GM21447 (cell line): Measurements from ENCODE around the gene MCF2L.

Experiments used
- ATAC-seq: cut with Tn5 transposase; IDR thresholded peaks from one replicate; pipeline ENCODE4 v1.9.1; 2021; ENCODE audit not compliant: unreplicated experiment

MCF2L gene

DNA sequence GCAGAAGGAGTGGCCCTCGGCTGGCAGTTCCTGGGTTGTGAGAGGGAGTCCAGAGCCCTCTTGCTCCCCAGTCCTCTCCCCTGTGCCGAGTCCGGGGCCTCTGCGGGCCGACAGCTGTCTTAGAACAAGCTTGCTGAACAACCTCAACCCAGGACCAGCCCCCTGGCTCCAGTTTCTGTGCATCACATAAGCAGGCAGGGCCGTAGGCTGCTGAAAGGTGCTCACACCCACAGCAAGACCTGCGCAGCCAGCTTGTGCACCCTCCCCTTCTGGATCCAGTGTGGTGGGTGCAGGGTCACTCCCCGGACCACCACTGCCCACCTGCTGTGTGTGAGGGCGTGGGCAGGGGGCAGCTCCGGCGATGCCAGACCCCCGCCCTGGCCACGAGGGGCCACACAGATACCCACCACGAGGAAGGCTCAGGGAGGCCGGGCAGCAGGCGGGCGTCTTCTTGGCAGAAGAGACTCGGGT, 111.4 kb downstream of the MCF2L start:
- ATAC-seq: no peak

DNA sequence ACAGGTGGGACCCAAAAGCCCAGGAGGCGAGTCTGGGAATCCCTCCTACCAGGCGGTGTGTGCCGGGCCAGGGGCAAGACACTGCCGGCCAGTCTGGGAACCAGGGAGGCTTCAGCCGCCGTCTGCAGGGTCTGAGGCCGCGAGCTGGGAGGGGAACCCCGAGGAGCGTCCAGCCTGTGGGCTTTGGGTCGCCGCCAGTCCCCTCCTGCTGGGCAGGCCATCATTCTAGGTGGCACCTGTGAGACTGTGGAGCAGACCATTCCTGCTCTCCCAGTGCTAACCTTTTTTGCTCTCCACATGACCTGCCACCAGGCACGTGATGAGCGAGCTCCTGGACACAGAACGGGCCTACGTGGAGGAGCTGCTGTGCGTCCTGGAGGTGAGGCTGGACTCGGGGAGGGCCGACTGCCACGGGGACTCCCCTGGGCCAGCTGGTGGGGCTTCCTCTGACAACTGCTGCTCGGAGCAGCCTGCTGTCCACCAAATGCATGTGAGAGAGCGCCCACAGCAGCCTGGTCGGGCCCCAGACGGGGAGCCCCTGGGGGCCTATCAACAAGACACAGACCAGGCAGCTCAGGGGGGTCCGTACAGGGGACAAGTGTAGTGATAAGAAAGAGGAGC, 112.0 kb downstream of the MCF2L start:
- no peak for ATAC-seq

DNA sequence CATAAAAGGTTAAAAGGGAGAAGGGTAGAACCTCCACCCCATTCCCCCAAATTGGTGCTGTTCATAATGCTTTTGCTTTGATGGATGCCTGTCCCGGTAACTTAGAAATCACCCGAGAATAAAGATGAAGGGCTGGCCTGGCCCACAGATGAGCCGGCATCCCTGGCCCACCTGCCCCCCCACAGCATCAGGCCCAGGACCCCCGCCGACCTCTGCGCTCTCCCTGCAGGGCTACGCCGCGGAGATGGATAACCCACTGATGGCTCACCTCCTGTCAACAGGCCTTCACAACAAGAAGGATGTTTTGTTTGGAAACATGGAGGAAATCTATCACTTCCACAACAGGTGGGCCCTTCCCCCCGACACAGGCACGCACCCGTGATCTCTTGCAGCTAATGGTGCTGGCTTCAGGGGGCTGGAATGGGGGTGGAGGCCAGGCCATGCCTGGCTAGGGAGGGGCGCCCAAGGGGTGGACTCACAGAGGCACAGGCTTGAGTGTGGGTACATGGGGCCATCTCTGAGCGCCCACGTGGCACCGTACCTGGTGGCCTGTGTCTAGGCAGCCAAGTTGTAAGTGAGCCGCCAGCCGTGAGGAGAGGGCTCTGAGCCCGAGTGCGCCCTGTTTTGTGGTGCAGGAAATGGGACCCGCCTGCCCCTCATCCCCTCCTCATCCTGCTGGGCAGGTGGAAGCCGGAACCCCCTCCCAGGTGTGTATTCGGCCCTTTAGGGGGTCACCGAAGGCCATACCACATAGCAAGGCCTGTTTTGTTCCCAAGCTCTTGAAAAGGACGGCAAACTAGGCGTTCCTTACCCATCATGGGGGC, 113.4 kb downstream of the MCF2L start:
- ATAC-seq: no peak

DNA sequence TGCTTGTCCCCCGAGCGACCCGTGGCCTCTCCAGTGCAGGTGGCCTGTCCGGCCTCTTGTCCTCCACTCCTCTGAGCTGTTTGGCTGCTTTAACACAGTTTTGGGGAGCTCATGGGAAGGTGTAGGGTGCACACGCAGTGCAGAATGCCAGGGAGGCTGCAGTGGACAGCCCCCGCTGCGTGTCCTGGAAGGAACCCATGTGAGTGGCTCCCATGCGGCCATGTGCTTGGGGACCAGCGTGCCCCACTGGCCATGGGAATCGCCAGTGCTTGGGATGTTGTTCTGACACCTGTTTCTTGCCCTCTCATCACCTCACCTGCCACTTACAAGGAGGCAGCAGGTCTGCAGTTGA, 114.0 kb downstream of the MCF2L start:
- ATAC-seq: no peak

DNA sequence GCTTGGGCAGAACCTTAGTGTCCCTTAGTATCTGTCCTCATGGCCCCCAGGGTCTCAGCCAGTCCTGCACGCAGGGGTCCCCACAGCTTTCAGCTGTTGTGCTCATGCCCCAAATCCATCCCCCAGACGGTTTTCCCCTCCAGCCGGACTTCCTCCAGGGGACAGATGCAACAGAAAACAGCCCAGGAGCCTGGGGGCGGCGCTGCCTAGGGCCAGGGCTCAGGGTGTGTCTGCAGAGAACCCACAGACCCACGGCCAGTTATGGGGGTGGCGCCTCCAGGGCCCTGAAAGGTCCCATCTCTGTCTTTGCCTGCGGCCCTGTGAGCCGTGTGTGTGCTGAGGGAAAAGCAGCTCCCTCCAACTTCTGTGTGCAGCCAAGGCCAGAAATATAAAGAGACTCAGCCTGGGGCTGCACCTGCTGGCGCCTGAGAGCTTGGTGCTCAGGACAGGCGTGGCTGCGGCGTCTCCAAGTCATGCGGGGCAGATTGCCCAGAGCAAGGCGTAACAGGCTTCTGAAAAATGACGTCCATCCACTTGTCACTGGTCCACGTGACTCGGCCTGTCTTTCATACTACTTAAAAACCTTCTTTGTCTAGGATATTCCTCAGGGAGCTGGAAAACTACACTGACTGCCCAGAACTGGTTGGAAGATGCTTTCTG, 114.5 kb downstream of the MCF2L start:
- no peak for ATAC-seq

DNA sequence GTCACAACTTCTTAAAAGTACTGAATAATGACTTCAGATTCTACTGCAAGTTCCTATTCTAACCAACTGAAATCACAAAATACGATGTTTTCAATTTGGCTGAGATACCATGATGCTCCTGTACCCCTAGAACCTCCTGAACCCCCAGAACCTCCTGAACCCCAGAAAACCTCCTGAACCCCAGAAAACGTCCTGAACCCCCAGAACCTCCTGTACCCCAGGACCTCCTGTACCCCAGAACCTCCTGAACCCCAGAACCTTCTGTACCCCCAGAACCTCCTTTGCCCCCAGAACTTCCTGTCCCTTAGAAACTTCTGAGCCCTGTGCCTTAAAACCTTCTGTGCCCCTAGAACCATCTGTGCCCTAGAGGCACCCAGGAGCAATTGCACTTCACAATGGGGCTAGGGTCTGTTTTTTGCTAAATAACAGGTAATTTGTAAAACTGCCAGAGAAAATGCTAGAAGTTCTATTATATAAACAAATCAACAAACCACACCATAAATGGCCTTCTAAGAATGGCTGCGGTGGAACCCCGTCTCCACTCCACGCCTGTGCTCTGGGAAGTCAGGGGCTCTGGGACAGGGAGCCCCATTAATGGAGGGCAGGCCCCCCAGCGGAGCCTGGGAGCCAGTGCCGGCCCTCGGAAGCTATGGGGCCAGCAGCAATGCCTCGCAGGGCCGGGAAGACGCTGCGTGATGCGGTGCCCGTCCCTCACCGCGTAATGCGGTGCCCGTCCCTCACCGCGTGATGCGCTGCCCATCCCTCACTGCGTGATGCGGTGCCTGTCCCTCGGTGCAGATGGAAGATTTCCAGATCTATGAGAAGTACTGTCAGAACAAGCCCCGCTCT, 115.3 kb downstream of the MCF2L start:
- no peak for ATAC-seq

DNA sequence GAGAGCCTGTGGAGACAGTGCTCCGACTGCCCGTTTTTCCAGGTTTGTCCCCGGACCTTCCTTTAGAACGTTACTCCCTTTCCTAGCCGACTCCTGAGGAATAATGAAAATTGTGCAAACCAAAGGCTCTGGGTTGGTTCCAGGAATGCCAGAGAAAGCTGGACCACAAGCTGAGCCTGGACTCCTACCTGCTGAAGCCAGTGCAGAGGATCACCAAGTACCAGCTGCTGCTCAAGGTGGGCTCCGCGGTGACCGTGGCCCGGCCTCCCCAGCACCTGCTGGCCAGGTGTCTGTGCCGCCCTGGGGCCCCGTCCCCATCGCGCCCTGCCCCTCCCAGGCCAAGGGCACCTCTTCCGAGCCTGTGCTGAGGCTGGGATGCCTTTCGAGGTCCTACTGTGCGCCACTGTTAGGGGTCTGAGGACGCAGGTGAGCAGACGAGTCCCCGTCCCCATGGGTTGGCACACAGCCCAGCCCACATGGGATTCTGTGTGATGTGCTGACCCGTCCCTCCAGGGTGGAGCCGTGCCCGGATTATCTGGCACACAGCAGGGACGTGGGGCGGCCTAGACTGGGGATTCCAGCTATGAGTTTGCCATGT, 116.0 kb downstream of the MCF2L start:
- ATAC-seq: no peak

DNA sequence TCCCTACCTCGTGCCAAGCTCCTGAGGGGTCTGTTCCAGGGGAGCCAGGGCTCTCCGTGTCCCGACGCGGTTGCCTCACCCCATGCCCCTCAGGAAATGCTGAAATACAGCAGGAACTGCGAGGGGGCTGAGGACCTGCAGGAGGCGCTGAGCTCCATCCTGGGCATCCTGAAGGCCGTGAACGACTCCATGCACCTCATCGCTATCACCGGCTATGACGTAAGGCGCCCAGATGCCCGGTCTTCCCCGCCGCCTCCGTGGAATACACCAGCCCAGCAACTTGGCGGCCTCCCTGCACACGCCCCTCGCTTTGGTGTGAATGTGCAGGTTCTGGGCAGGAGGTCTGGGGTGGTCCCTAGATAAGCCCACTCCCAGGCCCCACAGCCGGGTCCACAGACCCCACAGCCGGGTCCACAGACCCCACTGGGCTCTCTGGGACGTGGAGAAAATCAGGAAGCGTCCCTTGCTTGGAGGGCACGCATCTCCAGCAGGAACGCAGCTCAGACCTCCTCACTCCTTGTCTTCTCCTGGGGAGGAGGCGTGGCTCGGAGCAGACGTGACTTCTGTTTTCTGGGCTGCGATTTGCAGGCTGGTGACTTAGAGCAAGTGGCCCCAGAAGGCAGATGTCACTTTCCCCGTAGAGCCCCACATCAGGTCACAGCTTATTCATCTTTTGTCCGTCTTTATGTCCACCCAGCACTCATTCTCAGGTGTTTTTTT, 117.2 kb downstream of the MCF2L start:
- ATAC-seq: no peak

DNA sequence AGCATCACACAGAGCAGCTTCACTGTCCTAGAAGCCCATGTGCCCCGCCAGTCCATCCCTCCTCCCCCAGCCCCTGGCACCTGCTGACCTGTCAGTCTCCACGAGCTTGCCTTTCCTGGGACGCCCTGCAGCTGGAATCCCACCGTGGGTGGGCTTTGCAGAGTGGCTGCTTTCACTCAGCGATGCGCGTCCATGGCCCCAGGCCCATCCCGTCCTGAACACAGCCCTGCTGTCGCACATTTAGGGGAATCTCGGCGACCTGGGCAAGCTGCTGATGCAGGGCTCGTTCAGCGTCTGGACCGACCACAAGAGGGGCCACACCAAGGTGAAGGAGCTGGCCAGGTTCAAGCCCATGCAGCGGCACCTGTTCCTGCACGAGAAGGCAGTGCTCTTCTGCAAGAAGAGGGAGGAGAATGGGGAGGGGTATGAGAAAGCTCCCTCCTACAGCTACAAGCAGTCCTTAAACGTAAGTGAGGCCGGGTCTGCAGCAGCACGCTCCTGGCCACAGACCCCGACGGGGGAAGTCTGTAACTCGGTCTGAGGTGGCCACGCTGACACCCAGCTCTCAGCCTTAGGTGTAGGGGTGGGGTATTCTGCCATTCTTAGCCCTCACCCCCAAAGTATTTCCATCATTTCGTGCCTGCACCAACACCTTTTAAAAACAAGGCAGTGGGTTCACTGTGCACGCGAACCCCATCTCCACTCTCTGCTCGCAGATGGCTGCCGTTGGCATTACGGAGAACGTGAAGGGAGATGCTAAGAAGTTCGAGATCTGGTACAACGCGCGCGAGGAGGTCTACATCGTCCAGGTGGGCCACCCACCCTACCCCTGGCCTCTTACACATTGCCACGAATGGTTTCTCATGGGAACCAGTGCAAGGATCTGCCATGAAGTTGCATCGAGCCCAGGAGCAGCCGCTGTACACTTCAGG, 118.2 kb downstream of the MCF2L start:
- ATAC-seq: no peak

DNA sequence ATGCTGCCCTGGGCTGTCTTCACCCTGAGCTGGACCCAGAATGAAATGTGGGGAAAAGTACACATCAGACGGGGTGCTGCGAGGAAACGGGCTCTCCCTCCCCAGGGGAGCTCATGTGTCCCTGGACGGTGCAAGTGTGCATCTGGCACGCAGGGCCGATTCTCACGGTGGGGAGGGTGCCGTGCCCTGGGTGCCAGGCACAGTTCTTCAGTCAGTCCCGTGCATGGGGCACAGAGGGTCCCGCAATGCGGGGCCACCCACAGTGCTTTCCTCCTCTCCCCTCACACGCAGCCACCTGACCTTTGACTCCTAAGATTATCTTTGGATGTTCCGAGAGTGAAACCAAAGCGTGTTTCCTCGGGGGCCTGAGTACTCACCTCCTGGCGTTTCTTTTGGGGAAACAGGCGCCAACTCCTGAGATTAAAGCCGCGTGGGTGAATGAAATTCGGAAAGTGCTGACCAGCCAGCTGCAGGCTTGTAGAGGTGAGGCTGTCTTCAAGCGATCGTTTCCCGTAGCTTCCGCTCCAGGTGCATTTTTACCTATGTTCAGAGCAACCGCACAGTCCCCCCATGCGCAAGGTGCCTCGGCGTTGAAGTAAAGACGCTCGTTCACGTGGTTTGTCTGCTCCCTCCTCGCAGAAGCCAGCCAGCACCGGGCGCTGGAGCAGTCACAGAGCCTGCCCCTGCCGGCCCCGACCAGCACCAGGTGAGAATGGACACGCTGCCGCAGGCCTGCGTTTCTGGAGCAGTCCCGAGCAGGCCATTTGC, 119.1 kb downstream of the MCF2L start:
- no peak for ATAC-seq

DNA sequence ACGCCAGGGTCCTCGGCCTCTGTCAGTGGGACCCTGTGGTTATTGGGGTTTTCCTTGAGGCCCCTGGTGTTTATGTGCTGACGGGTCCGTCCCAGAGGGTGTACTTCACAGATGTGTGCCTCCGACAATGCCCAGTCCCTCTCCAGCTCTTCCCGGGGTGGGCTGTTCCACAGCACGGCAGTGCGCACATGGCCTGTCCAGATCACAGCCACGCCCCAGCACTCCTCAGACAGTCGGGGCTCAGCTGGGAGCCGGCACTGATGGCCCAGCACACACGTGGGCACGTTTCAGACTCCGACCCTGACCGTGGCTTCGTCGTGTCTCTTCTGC, 119.6 kb downstream of the MCF2L start:
- ATAC-seq: no peak

DNA sequence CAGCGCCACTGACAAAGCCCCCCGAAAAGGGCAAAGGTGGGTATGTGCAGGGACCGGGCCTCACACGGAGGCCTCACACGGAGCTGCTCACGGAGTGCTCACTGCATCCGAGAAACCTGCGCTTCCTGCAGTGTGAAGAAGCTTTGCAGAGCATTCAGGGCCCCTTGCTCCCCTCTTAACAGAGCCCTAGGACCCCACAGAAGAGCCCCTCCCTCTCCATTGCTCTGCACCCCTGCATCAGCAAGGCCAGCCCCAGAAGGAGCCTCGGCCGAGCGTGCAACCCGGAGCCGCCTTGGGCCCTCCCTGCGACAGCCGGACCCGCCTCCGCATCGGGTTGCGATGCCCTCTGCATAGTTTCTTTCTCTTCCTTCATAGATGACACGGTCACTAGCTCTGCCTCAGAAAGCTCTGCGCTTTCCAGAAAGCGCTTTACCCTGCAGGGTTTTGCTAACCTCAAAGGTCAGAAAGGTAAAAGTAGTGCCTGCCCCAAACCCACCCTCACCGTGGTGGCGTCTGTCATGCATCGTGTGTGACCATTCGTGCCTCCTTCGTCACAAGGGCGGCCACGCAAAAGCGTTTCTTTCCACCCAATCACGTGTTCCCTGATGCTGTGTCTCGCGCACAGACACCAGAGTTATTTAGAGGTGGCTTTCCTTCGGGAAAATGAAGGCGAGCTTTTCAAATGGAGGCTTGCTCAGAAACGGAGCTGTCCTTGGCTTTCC, 120.8 kb downstream of the MCF2L start:
- no peak for ATAC-seq

DNA sequence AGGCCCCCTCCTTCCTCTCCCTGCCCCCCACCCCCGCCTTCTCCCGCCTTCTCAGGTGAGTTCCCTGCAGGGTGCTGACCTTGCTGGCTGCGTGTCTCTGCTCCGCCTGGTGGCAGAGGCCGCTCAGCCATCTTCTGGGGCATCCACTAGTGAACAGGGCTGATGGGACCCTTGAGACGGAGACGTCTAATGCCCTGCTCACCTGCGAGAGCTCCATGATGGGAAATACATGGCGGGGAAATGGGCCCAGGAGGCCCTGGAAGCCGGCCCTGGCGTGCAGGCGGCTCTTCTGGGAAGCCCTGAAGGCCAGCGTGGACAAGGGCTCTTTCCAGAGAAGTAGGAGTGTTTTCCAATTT, 121.4 kb downstream of the MCF2L start:
- no peak for ATAC-seq

DNA sequence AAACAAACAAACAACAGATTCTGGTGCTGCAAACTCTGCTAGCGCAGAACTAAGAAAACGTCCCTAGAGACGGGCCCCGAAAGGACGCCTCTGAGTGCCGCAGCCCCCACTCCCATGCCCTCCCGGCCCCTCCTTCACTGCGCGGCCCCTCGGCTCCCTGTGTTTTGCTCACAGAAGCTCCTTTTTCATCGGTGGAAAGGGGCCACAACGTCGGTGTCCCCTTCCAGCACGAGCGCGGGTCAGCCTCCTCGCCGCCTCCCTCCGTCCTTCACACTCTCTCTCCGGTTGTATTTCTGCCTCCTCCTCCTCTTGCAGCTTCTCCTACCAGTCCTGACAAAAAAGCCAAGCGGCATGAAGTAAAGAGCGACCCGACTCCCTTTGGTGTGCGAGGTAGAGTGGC, 121.8 kb downstream of the MCF2L start:
- no peak for ATAC-seq

DNA sequence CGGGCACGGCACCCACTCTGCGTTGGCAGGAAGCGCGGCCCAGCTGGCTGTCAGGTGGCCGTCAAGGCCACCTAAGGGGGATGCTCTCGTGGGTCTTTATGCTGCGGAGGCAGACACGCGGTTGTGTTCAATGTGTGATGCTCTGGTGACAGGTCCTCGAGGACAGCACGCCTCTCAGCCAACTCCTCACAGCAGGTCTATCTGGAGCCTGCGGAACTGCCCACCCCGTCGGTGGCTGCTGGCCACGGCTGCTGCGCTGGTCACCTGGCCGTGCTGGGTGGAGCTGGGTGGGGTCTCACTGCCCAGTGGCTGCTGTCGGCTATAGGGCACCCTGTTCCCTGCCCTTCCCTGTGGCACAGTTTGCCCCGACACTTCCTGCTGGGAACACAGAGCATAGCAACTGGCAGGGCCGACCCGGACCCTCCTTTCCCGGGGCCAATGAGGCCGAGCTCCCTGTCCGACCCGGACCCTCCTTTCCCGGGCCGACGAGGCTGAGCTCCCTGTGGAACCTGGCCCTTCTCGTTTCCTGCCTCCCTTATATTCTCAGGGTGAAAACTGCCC, 122.3 kb downstream of the MCF2L start:
- ATAC-seq: no peak

DNA sequence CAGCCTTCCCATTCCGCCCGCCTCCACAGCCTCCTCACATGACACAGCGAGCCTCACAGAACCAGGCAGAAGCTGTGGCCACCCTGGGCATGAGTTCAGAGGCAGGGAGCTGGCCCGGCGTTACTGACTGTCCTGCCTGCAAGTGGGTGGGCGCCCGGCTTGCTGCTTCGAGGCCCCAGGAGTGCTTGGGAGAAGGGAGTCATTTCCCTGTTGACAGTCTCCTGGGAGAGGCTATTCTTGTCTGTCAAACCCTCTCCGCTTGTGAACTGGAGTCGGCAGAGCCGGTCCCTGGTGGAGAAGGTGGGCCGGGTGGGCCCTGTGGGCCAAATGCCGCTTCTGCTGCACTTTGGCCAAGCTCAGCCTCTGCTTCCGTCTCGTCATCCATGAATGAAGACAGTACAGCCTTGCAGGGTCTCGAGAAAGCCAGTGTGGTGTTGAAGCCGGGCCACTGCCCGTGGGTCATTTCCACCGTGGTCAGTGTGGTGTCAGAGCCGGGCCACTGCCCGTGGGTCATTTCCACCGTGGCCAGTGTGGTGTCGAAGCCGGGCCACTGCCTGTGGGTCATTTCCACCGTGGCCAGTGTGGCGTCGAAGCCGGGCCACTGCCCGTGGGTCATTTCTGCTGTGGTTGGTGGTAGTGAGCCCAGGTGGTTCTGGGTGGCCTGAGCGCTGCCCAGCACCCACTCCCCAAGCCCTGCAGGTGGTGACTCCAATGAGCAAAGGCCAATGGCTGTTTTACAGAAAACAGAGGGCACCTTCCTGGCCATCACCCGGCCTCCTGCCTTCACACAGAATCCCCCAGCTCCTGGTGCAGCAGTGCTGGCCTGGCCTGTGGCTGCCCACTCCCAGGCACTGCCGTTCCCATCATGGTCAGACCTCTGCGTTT, 123.1 kb downstream of the MCF2L start:
- ATAC-seq: no peak
